DOHH2 (cell line): ENCODE measurements around the gene RASSF9.

Source experiments
- EZH2phosphoT487 ChIP-seq: fragments of 200-600 bp; sonication (generic); IDR thresholded peaks from 2 replicates; pipeline ENCODE4 v1.6.1; 2017; ENCODE audit warnings: borderline replicate concordance, mild to moderate bottlenecking, antibody characterized with exemption, low read length, moderate library complexity, mixed read lengths
- TF ChIP-seq, protein P1 (sequence below): fragments of 200-600 bp; sonication (generic); IDR thresholded peaks from one replicate; pipeline ENCODE4 v1.5.1; 2014; ENCODE audit warnings: antibody characterized with exemption, mild to moderate bottlenecking, low read depth, low read length; ENCODE audit not compliant: poor library complexity, severe bottlenecking

DNA sequence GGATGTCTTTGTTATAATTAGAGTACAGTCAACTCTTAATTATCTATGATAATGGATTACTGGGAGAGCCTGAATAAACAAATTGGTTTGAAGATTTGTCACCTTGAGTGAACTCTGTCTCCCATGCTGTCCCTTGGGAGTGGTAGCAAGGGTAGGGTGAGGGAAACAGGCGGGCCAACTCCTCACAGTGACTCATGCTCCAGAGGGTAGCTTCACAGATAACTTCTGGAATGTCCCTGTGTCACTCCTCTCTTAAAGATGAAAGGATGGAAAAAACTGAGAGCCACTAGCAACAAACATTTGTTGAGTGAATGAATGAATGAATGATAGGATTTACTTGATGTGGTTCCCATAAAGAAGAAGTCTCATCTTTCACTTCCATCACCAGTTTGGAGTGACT, 53.5 kb downstream of the RASSF9 start:
- TF ChIP-seq, protein P1, sequence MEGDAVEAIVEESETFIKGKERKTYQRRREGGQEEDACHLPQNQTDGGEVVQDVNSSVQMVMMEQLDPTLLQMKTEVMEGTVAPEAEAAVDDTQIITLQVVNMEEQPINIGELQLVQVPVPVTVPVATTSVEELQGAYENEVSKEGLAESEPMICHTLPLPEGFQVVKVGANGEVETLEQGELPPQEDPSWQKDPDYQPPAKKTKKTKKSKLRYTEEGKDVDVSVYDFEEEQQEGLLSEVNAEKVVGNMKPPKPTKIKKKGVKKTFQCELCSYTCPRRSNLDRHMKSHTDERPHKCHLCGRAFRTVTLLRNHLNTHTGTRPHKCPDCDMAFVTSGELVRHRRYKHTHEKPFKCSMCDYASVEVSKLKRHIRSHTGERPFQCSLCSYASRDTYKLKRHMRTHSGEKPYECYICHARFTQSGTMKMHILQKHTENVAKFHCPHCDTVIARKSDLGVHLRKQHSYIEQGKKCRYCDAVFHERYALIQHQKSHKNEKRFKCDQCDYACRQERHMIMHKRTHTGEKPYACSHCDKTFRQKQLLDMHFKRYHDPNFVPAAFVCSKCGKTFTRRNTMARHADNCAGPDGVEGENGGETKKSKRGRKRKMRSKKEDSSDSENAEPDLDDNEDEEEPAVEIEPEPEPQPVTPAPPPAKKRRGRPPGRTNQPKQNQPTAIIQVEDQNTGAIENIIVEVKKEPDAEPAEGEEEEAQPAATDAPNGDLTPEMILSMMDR: no peak
- no peak for TF ChIP-seq EZH2phosphoT487
